ENCODE data around the gene CTNNA3. TPM values are rescaled to one million over a fixed set of nuclear protein-coding genes. Genes with fewer than 3 reads are reported as not detected.

Gene CTNNA3
- total and polyA plus RNA-seq, 2 donors (not counting 3 experiments of a cell fraction or from before 2014, with no cell fraction given), result not detected

DNA sequence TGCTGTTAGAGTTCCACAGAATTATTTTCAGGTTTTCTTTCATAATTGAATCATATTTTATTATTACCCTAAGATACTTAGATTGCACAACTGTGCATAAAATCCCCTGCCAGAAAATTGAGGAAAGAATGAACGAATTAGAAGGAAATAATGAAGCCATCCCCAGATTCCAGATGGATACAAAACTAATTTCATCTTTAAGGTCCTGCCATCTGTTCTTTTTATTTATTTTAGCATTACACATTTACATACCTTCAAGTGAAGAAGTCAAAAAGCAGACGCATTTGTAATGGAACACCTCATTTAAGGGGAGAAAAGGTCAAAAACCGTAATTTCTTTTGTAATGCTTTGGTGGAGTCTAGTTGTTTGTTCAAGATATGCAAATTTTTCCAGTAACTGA, 847.1 kb downstream of the CTNNA3 start:
- Histone ChIP-seq H2AFZ (ENCODE audit: low read depth, low read length) (no peak overlapping the region), H3K4me3 (replicated peaks in 1 of 3; ENCODE audit: insufficient read depth in 1 of 3, low read depth in 1 of 3, low read length in 3 of 3) (no peak overlapping the region), H3K79me2 (ENCODE audit: control insufficient read depth, insufficient read depth, low read length) (no peaks in the 10 kb centered on the region), H3K27ac (ENCODE audit: insufficient read depth, low read depth, low read length) (no peak overlapping the region), H3K27me3 (ENCODE audit: control insufficient read depth in 2 of 2, insufficient read depth in 2 of 2, low read length in 2 of 2) (no peaks in the 10 kb centered on the region), H3K4me1 (ENCODE audit: control insufficient read depth, extremely low read depth, insufficient read depth, low read length) (no peaks in the 10 kb centered on the region), H3K36me3 (ENCODE audit: control insufficient read depth in 2 of 2, extremely low read depth in 1 of 2, insufficient read depth in 2 of 2, low read length in 2 of 2) (no peaks in the 10 kb centered on the region), H4K20me1 (replicated peaks; ENCODE audit: control insufficient read depth, extremely low read depth, insufficient read depth, low read length) (no peaks in the 10 kb centered on the region), H3K4me2 (ENCODE audit: insufficient read depth, low read length) (no peak overlapping the region), H3K9me1 (replicated peaks; ENCODE audit: control insufficient read depth, extremely low read depth, insufficient read depth, low read length) (no peaks in the 10 kb centered on the region), H3K9ac (replicated peaks; ENCODE audit: extremely low read depth, insufficient read depth, low read length) (no peak overlapping the region), H3K9me3 (replicated peaks; ENCODE audit: control insufficient read depth, insufficient read depth, low read length) (no peaks in the 10 kb centered on the region)
- intact Hi-C loops (cut with micrococcal nuclease) (no loop called here), dilution Hi-C loops (cut with MboI; ENCODE audit: extremely low pct_ligation_motif_present, low sequenced_read_pairs) (no loop called here)
- DNase-seq (ENCODE audit: low read depth, low spot score) (no peak), FAIRE-seq (no peak)
- no TSS peak for BruUV-seq (replicated peaks)
- ChIA-PET POLR2A (no interaction called here), CTCF (no interaction called here)
- no peak for TF ChIP-seq POLR2AphosphoS5 (IDR thresholded peaks at IDR 0.05; ENCODE audit: insufficient read depth, low read depth, low read length)
- no peak for TF ChIP-seq POLR2A (IDR thresholded peaks at IDR 0.05; ENCODE audit: low read depth, low read length)
- TF ChIP-seq GATA2 (IDR thresholded peaks at IDR 0.05; ENCODE audit: insufficient read depth, insufficient read length, low read depth, low read length), result no peak
- TF ChIP-seq, protein P1, sequence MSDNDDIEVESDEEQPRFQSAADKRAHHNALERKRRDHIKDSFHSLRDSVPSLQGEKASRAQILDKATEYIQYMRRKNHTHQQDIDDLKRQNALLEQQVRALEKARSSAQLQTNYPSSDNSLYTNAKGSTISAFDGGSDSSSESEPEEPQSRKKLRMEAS (IDR thresholded peaks at IDR 0.05; ENCODE audit: insufficient read depth, insufficient read length), result no peak

DNA sequence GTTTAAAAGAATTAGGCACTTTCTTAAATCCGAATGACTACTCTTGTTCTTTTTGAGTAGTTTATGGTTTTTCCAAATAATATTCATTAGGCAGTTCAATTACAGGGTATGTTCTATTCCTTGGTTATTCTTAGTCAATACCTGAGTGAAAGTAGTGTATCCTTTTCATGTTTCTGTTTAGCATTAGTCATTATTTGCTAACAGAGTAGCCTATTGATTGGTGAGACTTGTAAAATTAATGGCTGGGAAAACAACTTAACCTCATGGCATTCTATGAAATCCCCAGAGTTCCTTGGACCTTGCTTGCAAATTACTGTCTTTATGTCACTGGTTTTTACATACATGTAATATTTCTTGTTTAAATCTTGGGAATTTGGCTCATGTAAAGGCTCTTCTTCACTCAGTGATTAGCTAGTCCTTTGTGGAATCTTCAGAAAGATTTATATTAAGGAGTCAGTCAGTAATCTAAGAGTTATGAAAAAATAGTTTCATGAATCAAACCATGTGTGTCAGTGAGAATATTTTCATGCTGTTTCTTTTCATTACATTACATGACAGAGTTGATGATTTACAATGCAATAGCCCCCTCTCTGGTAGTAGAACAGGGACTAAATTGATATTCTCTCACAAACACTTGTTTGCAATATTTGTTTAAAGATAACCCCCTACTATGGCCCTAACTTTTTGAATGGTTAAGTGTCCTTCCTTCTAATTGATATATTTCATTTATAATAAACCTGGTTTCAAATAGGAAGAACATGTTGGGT, 851.6 kb downstream of the CTNNA3 start:
- no peaks in the 10 kb centered on the region for H3K4me1 ChIP-seq (ENCODE audit: control insufficient read depth, extremely low read depth, insufficient read depth, low read length)
- no peak overlapping the region for H2AFZ ChIP-seq (ENCODE audit: low read depth, low read length)
- DNase-seq (ENCODE audit: low read depth, low spot score), result no peak
- CTCF ChIA-PET, result no interaction called here
- no peaks in the 10 kb centered on the region for H3K36me3 ChIP-seq (ENCODE audit: control insufficient read depth in 2 of 2, extremely low read depth in 1 of 2, insufficient read depth in 2 of 2, low read length in 2 of 2)
- no peaks in the 10 kb centered on the region for H3K9me3 ChIP-seq (replicated peaks; ENCODE audit: control insufficient read depth, insufficient read depth, low read length)
- H3K27me3 ChIP-seq (ENCODE audit: control insufficient read depth in 2 of 2, insufficient read depth in 2 of 2, low read length in 2 of 2), result no peaks in the 10 kb centered on the region
- BruUV-seq (replicated peaks), result no TSS peak
- dilution Hi-C loops (cut with MboI; ENCODE audit: extremely low pct_ligation_motif_present, low sequenced_read_pairs), result no loop called here
- no peak overlapping the region for H3K4me2 ChIP-seq (ENCODE audit: insufficient read depth, low read length)
- intact Hi-C loops (cut with micrococcal nuclease), result no loop called here
- POLR2A ChIA-PET, result no interaction called here
- H3K9ac ChIP-seq (replicated peaks; ENCODE audit: extremely low read depth, insufficient read depth, low read length), result no peak overlapping the region
- no peak overlapping the region for H3K27ac ChIP-seq (ENCODE audit: insufficient read depth, low read depth, low read length)
- no peaks in the 10 kb centered on the region for H4K20me1 ChIP-seq (replicated peaks; ENCODE audit: control insufficient read depth, extremely low read depth, insufficient read depth, low read length)
- H3K79me2 ChIP-seq (ENCODE audit: control insufficient read depth, insufficient read depth, low read length), result no peaks in the 10 kb centered on the region
- no peaks in the 10 kb centered on the region for H3K9me1 ChIP-seq (replicated peaks; ENCODE audit: control insufficient read depth, extremely low read depth, insufficient read depth, low read length)
- TF ChIP-seq EZH2 (IDR thresholded peaks at IDR 0.05; ENCODE audit: borderline replicate concordance, low read depth, low read length, severe bottlenecking), result no peak
- H3K4me3 ChIP-seq (replicated peaks in 1 of 3; ENCODE audit: insufficient read depth in 1 of 3, low read depth in 1 of 3, low read length in 3 of 3), result no peak overlapping the region
- no peak for FAIRE-seq
